HG03097 (cell line): Measurements from ENCODE around the gene CCDC187.

Experiments used
- ATAC-seq: cut with Tn5 transposase; IDR thresholded peaks from one replicate; pipeline ENCODE4 v1.9.1; 2021; ENCODE audit not compliant: unreplicated experiment, low FRiP score

The CCDC187 gene

GRCh38 chr9:136314056-136314416 is 10.1 kb upstream of the CCDC187 start:
- no peak for ATAC-seq

- no peak for ATAC-seq
Observed at GRCh38 chr9:136313111-136314055, 9.5 kb upstream of the CCDC187 start.

GRCh38 chr9:136312436-136312835 is 8.5 kb upstream of the CCDC187 start:
- no peak for ATAC-seq

GRCh38 chr9:136312009-136312375 is 8.1 kb upstream of the CCDC187 start:
- ATAC-seq: no peak

GRCh38 chr9:136311051-136312008 is 7.4 kb upstream of the CCDC187 start:
- no peak for ATAC-seq

GRCh38 chr9:136310273-136311030 is 6.6 kb upstream of the CCDC187 start:
- no peak for ATAC-seq

- ATAC-seq: no peak
Observed at GRCh38 chr9:136309806-136310220, 5.9 kb upstream of the CCDC187 start.

GRCh38 chr9:136309101-136309801 is 5.4 kb upstream of the CCDC187 start:
- ATAC-seq: no peak

GRCh38 chr9:136308702-136309053 is 4.8 kb upstream of the CCDC187 start:
- ATAC-seq: no peak

- ATAC-seq: no peak
Observed at GRCh38 chr9:136308006-136308701, 4.3 kb upstream of the CCDC187 start.

- ATAC-seq: no peak
Observed at GRCh38 chr9:136307215-136307750, 3.4 kb upstream of the CCDC187 start.

GRCh38 chr9:136306211-136307208 is 2.6 kb upstream of the CCDC187 start:
- no peak for ATAC-seq

- no peak for ATAC-seq
Observed at GRCh38 chr9:136305804-136306203, 1.9 kb upstream of the CCDC187 start.

GRCh38 chr9:136304981-136305380 is 1.1 kb upstream of the CCDC187 start:
- no peak for ATAC-seq

GRCh38 chr9:136304456-136304855 is 562 bp upstream of the CCDC187 start:
- no peak for ATAC-seq

- ATAC-seq: no peak
Observed at GRCh38 chr9:136303066-136303824, 649 bp downstream of the CCDC187 start.

GRCh38 chr9:136302527-136302926 is 1.4 kb downstream of the CCDC187 start:
- ATAC-seq: no peak
